Keratinocyte (primary cell): Measurements from ENCODE around the gene F10. TPM values are rescaled to one million over a fixed set of nuclear protein-coding genes. Genes with fewer than 3 reads are reported as not detected.

Experiments
- DNase-seq: peaks from one replicate; pipeline ENCODE4 v3.0.0-alpha.2; 2011; ENCODE audit warnings: low read depth, missing footprints, low spot score
- FAIRE-seq: peaks from 2 replicates; lab custom pipeline; 2011; peaks lifted over from hg19 to GRCh38; lab: Jason Lieb, UNC
- H2AFZ ChIP-seq: 2 replicates; pipeline ENCODE4 v1.6.0; 2012; ENCODE audit warnings: low read length, control low read depth, inconsistent platforms; ENCODE audit not compliant: control insufficient read depth
- H3K27ac ChIP-seq: 2 replicates; pipeline ENCODE4 v1.5.1; 2011; ENCODE audit warnings: low read length; ENCODE audit not compliant: control insufficient read depth, insufficient read depth
- H3K27me3 ChIP-seq: 3 replicates; pipeline ENCODE4 v1.6.0; 2011; ENCODE audit warnings: low read length; ENCODE audit not compliant: control insufficient read depth, insufficient read depth; ENCODE audit errors: extremely low read depth
- H3K36me3 ChIP-seq, 2 experiments: 2 replicates in 1 of 2; 3 replicates in 1 of 2; pipeline ENCODE4 v1.5.1; 2011; ENCODE audit warnings: low read length in 2 of 2, mild to moderate bottlenecking in 1 of 2; ENCODE audit not compliant: control insufficient read depth in 2 of 2, insufficient read depth in 2 of 2; ENCODE audit errors: extremely low read depth in 1 of 2
- H3K4me1 ChIP-seq: 3 replicates; pipeline ENCODE4 v1.5.1; 2011; ENCODE audit warnings: low read length; ENCODE audit not compliant: control insufficient read depth, insufficient read depth; ENCODE audit errors: extremely low read depth
- H3K4me2 ChIP-seq: 3 replicates; pipeline ENCODE4 v1.6.0; 2011; ENCODE audit warnings: low read depth, low read length; ENCODE audit not compliant: control insufficient read depth, insufficient read depth; ENCODE audit errors: extremely low read depth
- H3K4me3 ChIP-seq, 3 experiments: fragments of 200-600 bp in 1 of 3; sonication (generic) in 1 of 3; 2 replicates in 2 of 3; 3 replicates in 1 of 3; pipeline ENCODE4 v1.5.1; 2011 to 2016; ENCODE audit warnings: low read length in 3 of 3, mild to moderate bottlenecking in 3 of 3, control low read depth in 2 of 3, inconsistent platforms in 1 of 3, low read depth in 1 of 3, mixed read lengths in 1 of 3, mixed run types in 1 of 3, moderate library complexity in 1 of 3; ENCODE audit not compliant: control insufficient read depth in 2 of 3, insufficient read depth in 2 of 3; ENCODE audit errors: extremely low read depth in 1 of 3
- H3K79me2 ChIP-seq: 2 replicates; pipeline ENCODE4 v1.6.0; 2012; ENCODE audit warnings: low read length; ENCODE audit not compliant: control insufficient read depth, insufficient read depth
- H3K9ac ChIP-seq: 3 replicates; pipeline ENCODE4 v1.6.0; 2011; ENCODE audit warnings: low read length; ENCODE audit not compliant: control insufficient read depth, insufficient read depth; ENCODE audit errors: extremely low read depth
- H3K9me1 ChIP-seq: 3 replicates; pipeline ENCODE4 v1.6.0; 2011; ENCODE audit warnings: low read length; ENCODE audit not compliant: control insufficient read depth, insufficient read depth; ENCODE audit errors: extremely low read depth
- H3K9me3 ChIP-seq: 2 replicates; pipeline ENCODE4 v1.5.1; 2012; ENCODE audit warnings: low read depth, low read length; ENCODE audit not compliant: control insufficient read depth
- H4K20me1 ChIP-seq: 3 replicates; pipeline ENCODE4 v1.6.0; 2011; ENCODE audit warnings: low read length; ENCODE audit not compliant: control insufficient read depth, insufficient read depth; ENCODE audit errors: extremely low read depth
- CTCF ChIP-seq, 3 experiments: IDR thresholded peaks in 1 of 3; conservative IDR thresholded peaks in 1 of 3; optimal IDR thresholded peaks in 1 of 3; 2 replicates in 2 of 3; 3 replicates in 1 of 3; pipeline versions ENCODE3 to v1.5.1; 2011; ENCODE audit warnings: low read length in 3 of 3, mild to moderate bottlenecking in 3 of 3, moderate library complexity in 2 of 3, control low read depth in 1 of 3, inconsistent platforms in 1 of 3; ENCODE audit not compliant: insufficient read depth in 2 of 3; ENCODE audit errors: extremely low read depth in 1 of 3
- EZH2 ChIP-seq: IDR thresholded peaks from one replicate; pipeline ENCODE4 v1.6.1; 2012; ENCODE audit warnings: inconsistent platforms, mild to moderate bottlenecking, low read length, moderate library complexity
- dilution Hi-C: fragments of 300-500 bp; cut with MboI; formaldehyde crosslinking; loops from one replicate; pipeline ENCODE4 v1.7.0; 2020; ENCODE audit warnings: low sequenced_read_pairs; ENCODE audit not compliant: extremely low pct_ligation_motif_present
- polyA plus RNA-seq, 5 experiments: library from polyadenylated mRNA; depleted of rRNA in 3 of 5; stranded (reverse) in 3 of 5; stranded (forward) in 1 of 5; unstranded in 1 of 5; fragments of >200 nt; gene quantifications; 1 replicate in 1 of 5; 2 replicates in 3 of 5; 3 replicates in 1 of 5; pipeline versions ENCODE4 v1.2.1 to v1.2.3, GENCODE V29; 2011 to 2012; ENCODE audit warnings: missing spikeins in 2 of 5, low read depth in 1 of 5, low replicate concordance in 1 of 5

The F10 gene
- polyA plus RNA-seq, 1 donor (not counting 4 experiments of a cell fraction or from before 2014, with no cell fraction given): not detected

- no peak overlapping the region for H3K27ac ChIP-seq
- no peaks in the 10 kb centered on the region for H3K9me1 ChIP-seq
- H3K4me1 ChIP-seq: no peaks in the 10 kb centered on the region
- no peaks in the 10 kb centered on the region for H3K36me3 ChIP-seq
- no peak overlapping the region for H3K4me3 ChIP-seq
- H3K27me3 ChIP-seq: peaks cover 6% of the 10 kb centered on the region
- no peak for TF ChIP-seq CTCF (optimal IDR thresholded peaks at IDR 0.05 in 1 of 3, IDR thresholded peaks at IDR 0.05 in 1 of 3, conservative IDR thresholded peaks at IDR 0.05 in 1 of 3; ENCODE audit: extremely low read depth in 1 of 3, insufficient read depth in 2 of 3, low read length in 3 of 3)
- no peak for TF ChIP-seq EZH2
- FAIRE-seq: no peak
- no peaks in the 10 kb centered on the region for H3K79me2 ChIP-seq
- H4K20me1 ChIP-seq: no peaks in the 10 kb centered on the region
- dilution Hi-C loops: no loop called here
- no peak overlapping the region for H3K9ac ChIP-seq
- no peaks in the 10 kb centered on the region for H3K9me3 ChIP-seq
- DNase-seq: no peak
- no peak overlapping the region for H2AFZ ChIP-seq
- no peak overlapping the region for H3K4me2 ChIP-seq
These were observed 42.2 kb upstream of the F10 start for GRCh38 chr13:113080361-113080831.

DNA sequence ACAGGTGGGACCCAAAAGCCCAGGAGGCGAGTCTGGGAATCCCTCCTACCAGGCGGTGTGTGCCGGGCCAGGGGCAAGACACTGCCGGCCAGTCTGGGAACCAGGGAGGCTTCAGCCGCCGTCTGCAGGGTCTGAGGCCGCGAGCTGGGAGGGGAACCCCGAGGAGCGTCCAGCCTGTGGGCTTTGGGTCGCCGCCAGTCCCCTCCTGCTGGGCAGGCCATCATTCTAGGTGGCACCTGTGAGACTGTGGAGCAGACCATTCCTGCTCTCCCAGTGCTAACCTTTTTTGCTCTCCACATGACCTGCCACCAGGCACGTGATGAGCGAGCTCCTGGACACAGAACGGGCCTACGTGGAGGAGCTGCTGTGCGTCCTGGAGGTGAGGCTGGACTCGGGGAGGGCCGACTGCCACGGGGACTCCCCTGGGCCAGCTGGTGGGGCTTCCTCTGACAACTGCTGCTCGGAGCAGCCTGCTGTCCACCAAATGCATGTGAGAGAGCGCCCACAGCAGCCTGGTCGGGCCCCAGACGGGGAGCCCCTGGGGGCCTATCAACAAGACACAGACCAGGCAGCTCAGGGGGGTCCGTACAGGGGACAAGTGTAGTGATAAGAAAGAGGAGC lies 41.6 kb upstream of the F10 start:
- Histone ChIP-seq H3K4me3 (no peak overlapping the region), H2AFZ (no peak overlapping the region), H3K9ac (no peak overlapping the region), H3K27ac (no peak overlapping the region), H3K36me3 (no peaks in the 10 kb centered on the region), H3K79me2 (no peaks in the 10 kb centered on the region), H3K4me2 (no peak overlapping the region), H3K9me3 (no peaks in the 10 kb centered on the region), H3K9me1 (no peaks in the 10 kb centered on the region), H3K4me1 (no peaks in the 10 kb centered on the region), H3K27me3 (peaks cover 6% of the 10 kb centered on the region), H4K20me1 (no peaks in the 10 kb centered on the region)
- FAIRE-seq (no peak), DNase-seq (no peak)
- dilution Hi-C loops: no loop called here
- TF ChIP-seq CTCF (optimal IDR thresholded peaks at IDR 0.05 in 1 of 3, IDR thresholded peaks at IDR 0.05 in 1 of 3, conservative IDR thresholded peaks at IDR 0.05 in 1 of 3; ENCODE audit: extremely low read depth in 1 of 3, insufficient read depth in 2 of 3, low read length in 3 of 3) (no peak), EZH2 (no peak)
